ENCODE measurements around the gene PPP1R12A. TPM values are rescaled to one million over a fixed set of nuclear protein-coding genes. Genes with fewer than 3 reads are reported as not detected.
"Not testable (repeated sequence)": the region's sequence is repeated elsewhere in the genome, so short reads cannot be mapped to it uniquely, and the experiment has no call there.

The PPP1R12A gene
- total RNA-seq, 4 donors from 2014 or later = 181 to 286 (median 243) TPM

DNA sequence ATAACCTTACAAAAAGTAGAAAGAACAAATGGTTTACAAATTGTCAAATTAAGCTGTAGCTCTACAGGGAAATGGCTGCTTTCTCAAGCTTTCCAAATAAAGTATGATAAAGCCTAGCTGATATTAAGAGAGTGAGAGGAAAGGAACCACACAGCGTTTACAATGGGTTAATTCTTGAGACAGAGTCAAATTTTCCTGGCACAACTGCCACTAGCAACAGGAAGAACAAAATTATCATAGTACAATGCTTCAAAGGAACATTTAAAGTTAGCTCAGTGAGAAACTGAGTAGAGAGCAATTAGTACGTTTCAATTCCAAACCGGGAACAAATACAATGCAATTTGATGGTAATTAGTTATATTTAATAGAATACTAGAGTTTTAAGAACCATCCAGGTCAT lies 116.0 kb downstream of the PPP1R12A start:
- Histone ChIP-seq H3K4me3 (no peak overlapping the region), H3K27ac (peak overlapping the region; percentile 3 to 58)

DNA sequence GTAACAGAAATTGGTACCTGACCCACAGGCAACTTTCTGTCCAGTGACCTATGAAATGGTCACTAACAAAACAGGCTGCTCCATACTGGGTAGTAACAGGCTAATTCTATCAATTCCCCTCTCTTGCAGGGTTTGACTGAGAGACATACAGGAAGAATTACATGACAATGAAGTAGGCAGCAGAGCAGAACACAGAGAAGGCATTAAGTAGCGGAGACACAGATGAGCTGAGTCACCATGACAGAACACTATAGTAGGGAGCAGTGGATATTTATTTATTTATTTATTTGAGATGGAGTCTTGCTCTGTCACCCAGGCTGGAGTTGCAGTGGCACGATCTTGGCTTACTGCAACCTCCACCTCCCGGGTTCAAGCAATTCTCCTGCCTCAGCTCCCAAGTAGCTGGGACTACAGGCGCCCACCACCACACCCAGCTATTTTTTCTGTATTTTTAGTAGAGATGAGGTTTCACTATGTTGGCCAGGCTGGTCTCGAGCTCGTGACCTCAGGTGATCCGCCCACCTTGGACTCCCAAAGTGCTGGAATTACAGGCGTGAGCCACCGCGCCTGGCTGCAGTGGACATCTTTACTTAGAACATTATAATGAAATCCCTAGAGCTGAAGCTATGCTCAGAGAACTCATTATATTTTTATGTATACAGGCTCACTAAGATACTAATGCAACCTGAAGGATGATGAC lies 150.4 kb downstream of the PPP1R12A start:
- H3K36me3 ChIP-seq; DNase-seq; H3K9me3 ChIP-seq; H3K27me3 ChIP-seq; H3K27ac ChIP-seq; H3K4me3 ChIP-seq; intact Hi-C loops (cut with DNase I; ENCODE audit: low total_unique reads): not testable (repeated sequence)
- H3K4me1 ChIP-seq = peaks cover 0 to 11% of the 10 kb centered on the region in 2 donors

More for the DNA sequence above, 116.0 kb downstream of the PPP1R12A start:
- Histone ChIP-seq H3K36me3 (no peaks in the 10 kb centered on the region), H3K4me1 (no peaks in the 10 kb centered on the region), H3K9me3 (no peaks in the 10 kb centered on the region), H3K27me3 (no peaks in the 10 kb centered on the region)
- intact Hi-C loops (cut with DNase I; ENCODE audit: low total_unique reads) = no loop called here
- no peak for DNase-seq
- TF ChIP-seq, protein P1, sequence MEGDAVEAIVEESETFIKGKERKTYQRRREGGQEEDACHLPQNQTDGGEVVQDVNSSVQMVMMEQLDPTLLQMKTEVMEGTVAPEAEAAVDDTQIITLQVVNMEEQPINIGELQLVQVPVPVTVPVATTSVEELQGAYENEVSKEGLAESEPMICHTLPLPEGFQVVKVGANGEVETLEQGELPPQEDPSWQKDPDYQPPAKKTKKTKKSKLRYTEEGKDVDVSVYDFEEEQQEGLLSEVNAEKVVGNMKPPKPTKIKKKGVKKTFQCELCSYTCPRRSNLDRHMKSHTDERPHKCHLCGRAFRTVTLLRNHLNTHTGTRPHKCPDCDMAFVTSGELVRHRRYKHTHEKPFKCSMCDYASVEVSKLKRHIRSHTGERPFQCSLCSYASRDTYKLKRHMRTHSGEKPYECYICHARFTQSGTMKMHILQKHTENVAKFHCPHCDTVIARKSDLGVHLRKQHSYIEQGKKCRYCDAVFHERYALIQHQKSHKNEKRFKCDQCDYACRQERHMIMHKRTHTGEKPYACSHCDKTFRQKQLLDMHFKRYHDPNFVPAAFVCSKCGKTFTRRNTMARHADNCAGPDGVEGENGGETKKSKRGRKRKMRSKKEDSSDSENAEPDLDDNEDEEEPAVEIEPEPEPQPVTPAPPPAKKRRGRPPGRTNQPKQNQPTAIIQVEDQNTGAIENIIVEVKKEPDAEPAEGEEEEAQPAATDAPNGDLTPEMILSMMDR (IDR thresholded peaks at IDR 0.05) = no peak
- no peak for TF ChIP-seq POLR2A (IDR thresholded peaks at IDR 0.05)

DNA sequence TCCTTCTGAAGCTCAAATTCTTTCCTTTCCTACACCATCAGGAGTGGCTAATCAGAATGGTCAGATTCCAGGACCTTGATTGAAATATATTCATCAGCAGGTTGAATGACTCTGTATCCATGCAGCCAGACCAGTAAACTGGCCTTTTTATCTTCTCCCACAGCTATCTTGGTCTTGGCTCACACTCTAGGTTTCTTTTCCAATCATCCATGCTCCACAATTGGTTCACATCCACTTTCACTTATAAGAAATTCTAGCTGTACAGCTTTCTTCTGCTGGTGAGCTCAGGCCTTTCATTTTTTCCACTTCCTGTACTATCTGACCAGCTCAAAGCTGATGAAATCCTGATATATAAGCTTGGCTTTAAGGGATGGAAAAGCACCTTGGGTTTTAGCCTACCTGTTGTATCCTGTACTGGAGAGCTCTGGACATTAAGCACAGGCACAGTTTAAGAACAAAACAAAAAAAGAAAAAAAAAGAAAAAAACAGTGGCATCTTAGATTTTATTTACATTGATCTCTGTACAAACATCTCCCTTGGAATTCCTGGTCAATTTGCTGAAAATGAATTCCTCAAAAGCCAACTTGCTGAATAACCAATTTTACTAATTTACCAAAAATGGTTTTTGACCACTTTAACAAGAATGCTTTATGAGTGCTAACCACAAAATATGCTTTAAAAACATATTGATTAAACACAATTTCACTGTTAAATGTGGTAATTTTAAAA lies 152.6 kb downstream of the PPP1R12A start:
- Histone ChIP-seq H3K4me1 (peaks cover 0 to 11% of the 10 kb centered on the region in 2 donors), H3K4me3 (no peak overlapping the region), H3K36me3 (no peaks in the 10 kb centered on the region), H3K9me3 (no peaks in the 10 kb centered on the region), H3K27ac (peak overlapping the region in 1 of 2 donors; percentile 32), H3K27me3 (no peaks in the 10 kb centered on the region)
- no peak for TF ChIP-seq POLR2A (IDR thresholded peaks at IDR 0.05)
- TF ChIP-seq, protein P1 (IDR thresholded peaks at IDR 0.05) = no peak
- intact Hi-C loops (cut with DNase I; ENCODE audit: low total_unique reads) = no loop called here
- DNase-seq = no peak

DNA sequence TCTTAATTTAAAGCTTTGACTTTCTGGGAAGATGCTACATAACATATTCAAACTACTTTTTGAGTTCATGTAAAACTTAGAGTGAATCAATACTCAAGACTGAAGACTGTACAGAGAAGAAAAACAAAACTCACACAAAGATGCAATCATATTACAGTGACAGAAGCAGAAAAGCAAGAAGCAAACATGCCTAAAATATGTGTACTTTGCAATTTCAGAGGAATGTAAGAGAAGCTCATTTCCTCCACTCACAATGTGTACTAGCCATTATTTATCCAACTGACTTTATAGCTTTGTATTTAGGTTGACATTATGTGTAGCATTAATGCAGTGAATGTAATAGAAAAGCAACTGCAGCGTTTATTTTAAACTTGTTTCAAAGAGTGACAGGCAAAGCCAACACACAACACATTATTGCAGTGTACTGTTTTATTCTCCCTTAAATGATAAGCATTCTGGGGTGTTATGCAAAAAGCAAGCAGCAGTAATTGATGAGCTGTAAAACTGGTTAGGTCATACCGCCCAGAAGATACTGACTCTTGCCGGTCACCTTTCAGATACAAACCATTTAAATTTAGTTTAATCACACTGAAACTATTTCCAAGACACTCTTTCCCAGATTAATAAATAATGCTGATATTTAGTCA lies 156.0 kb downstream of the PPP1R12A start:
- Histone ChIP-seq H3K36me3 (no peaks in the 10 kb centered on the region), H3K4me3 (no peak overlapping the region), H3K9me3 (no peaks in the 10 kb centered on the region), H3K27ac (no peak overlapping the region), H3K27me3 (no peaks in the 10 kb centered on the region), H3K4me1 (peaks cover 0 to 11% of the 10 kb centered on the region in 2 donors)
- TF ChIP-seq, protein P1 (IDR thresholded peaks at IDR 0.05) = no peak
- no peak for TF ChIP-seq POLR2A (IDR thresholded peaks at IDR 0.05)
- intact Hi-C loops (cut with DNase I; ENCODE audit: low total_unique reads) = no loop called here
- DNase-seq = no peak

DNA sequence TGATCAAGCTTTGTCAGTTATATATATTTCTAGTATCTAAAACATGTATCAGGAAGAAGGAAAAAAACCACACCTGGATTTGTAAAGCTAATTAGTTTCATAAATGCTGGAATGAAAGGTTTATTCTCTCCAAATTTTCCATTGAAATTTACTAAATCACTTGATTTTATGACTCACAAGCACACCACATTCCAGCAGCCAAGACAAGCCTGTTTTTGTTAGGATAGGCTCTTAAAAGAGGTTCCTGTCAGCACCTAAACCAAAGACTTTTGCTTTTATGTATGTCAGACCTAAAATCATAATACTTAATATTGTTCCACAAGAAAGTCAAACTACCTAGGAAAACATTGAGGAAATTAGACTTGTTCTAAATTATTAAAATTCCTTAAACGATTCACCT lies 158.8 kb downstream of the PPP1R12A start:
- Histone ChIP-seq H3K27me3 (no peaks in the 10 kb centered on the region), H3K36me3 (no peaks in the 10 kb centered on the region), H3K4me1 (no peaks in the 10 kb centered on the region), H3K27ac (peak overlapping the region; percentile 22 to 64), H3K9me3 (no peaks in the 10 kb centered on the region), H3K4me3 (no peak overlapping the region)
- TF ChIP-seq POLR2A (IDR thresholded peaks at IDR 0.05) = no peak
- TF ChIP-seq, protein P1 (IDR thresholded peaks at IDR 0.05) = no peak
- intact Hi-C loops (cut with DNase I; ENCODE audit: low total_unique reads) = no loop called here
- DNase-seq = no peak
